Sigmoid colon (tissue), 7 donors: ENCODE data around the gene CSTF3. TPM values are rescaled to one million over a fixed set of nuclear protein-coding genes. Genes with fewer than 3 reads are reported as not detected.
A peak's percentile ranks its signal among the peaks of the same experiment; 100 is the strongest.

ENCODE experiments used
- DNase-seq: peaks from one replicate; pipeline ENCODE4 v3.0.0-alpha.2; 2019
- H3K27ac ChIP-seq, 4 donors: fragments of 200-600 bp; sonication (generic); one replicate each; pipeline ENCODE4 v1.5.1; 2016 to 2019; ENCODE audit warnings: mild to moderate bottlenecking in 1 of 4
- H3K27me3 ChIP-seq, 3 donors: fragments of 200-600 bp; sonication (generic); one replicate each; pipeline ENCODE4 v1.5.1; 2019; ENCODE audit warnings: mild to moderate bottlenecking in 1 of 3
- H3K36me3 ChIP-seq, 4 donors: fragments of 200-600 bp; sonication (generic); one replicate each; pipeline ENCODE4 v1.5.1; 2016 to 2019
- H3K4me1 ChIP-seq, 4 donors: fragments of 200-600 bp; sonication (generic); one replicate each; pipeline ENCODE4 v1.5.1; 2017 to 2019
- H3K4me3 ChIP-seq, 4 donors: fragments of 200-600 bp; sonication (generic); one replicate each; pipeline ENCODE4 v1.5.1; 2017 to 2019; ENCODE audit warnings: mild to moderate bottlenecking in 2 of 4, moderate library complexity in 1 of 4
- H3K9me3 ChIP-seq, 4 donors: fragments of 200-600 bp in 3 of 4; sonication (generic) in 3 of 4; one replicate each; pipeline versions ENCODE4 v1.5.1 to v1.6.1; 2013 to 2019
- CTCF ChIP-seq, 4 experiments: fragments of 450-650 bp in 3 of 4; fragments of 200-600 bp in 1 of 4; IDR thresholded peaks; one replicate each; pipeline ENCODE4 v1.5.1; 2016 to 2019; ENCODE audit warnings: antibody characterized with exemption in 4 of 4, mild to moderate bottlenecking in 3 of 4, moderate library complexity in 2 of 4
- EP300 ChIP-seq, 4 donors: sonication (generic); formaldehyde crosslinking; IDR thresholded peaks; one replicate each; pipeline ENCODE4 v1.6.1; 2017; ENCODE audit warnings: antibody characterized with exemption in 4 of 4
- POLR2A ChIP-seq, 2 donors: fragments of 450-650 bp; IDR thresholded peaks; one replicate each; pipeline ENCODE4 v1.6.1; 2016; ENCODE audit warnings: antibody characterized with exemption in 2 of 2, mild to moderate bottlenecking in 2 of 2, moderate library complexity in 2 of 2
- POLR2AphosphoS5 ChIP-seq, 4 donors: sonication (generic); formaldehyde crosslinking; IDR thresholded peaks; one replicate each; pipeline ENCODE4 v1.6.1; 2017; ENCODE audit warnings: antibody characterized with exemption in 4 of 4
- WGBS, 2 donors: extraction: QIAGEN DNeasy Blood & Tissue Kit; methylation state at CpG; one replicate each; pipeline ENCODE4 v1.1.7; 2013; 5-methylcytosine and 5-hydroxymethylcytosine counted together
- intact Hi-C: fragments of 100-400 bp; cut with DNase I; formaldehyde crosslinking; loops from one replicate; pipeline ENCODE4 v1.15.1; 2023
- polyA plus RNA-seq, 3 donors: library from polyadenylated mRNA; stranded (reverse); fragments of 200-250 nt; gene quantifications; one replicate each; pipeline ENCODE4 v1.2.3, GENCODE V29; 2013
- total RNA-seq, 4 donors: library from RNA; depleted of rRNA; stranded (reverse); fragments of >200 nt; gene quantifications; one replicate each; pipeline ENCODE4 v1.1.0, GENCODE V29; 2016
- donor health status: healthy with polysubstance abuse.
- donor health status: Bipolar disorder and iron deficiency.
- donor health status: healthy.

Gene CSTF3
- total and polyA plus RNA-seq, 7 donors = 9.9 to 20.8 (median 11.6) TPM

DNA sequence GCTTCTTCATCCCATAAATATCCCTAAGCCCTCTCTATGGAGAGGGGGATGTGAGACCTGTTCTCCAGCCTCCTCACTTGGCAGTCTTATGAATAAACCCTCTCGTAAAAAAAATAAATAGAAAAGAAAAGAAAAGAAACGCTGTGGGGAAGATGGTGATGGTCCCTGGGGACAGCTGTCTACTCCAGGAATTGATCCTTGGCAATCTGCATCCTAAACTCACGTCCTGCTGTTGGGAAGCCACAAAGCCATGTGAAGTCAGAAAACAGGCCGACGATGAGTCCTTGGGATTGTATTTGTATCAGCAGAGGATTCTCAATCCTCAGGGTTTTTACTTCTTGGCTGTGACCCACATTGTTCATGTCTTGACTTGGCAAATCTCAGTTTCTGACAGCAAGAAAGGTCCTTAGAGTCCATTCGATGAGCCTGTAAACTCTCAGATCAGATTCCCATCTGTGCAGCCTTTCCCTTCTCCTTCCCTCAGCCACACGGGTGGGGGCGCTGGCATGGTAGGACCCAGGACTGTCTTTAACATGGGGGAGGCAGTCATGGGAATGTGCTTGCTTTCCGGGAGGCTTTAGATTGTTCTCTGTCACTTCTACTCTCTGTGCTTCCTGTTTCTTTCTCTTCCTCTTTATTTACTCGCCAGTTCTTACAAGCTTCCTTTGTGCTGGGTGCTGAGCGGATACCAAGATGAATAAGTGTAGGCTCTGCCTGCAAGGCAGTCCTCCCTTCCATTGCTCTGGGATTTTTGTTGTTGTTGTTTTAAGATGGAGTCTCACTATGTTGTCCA is 97.1 kb downstream of the CSTF3 start:
- Histone ChIP-seq H3K27me3 (no peaks in the 10 kb centered on the region), H3K4me1 (peaks cover 0 to 63% (median 53%) of the 10 kb centered on the region in 4 donors), H3K4me3 (no peak overlapping the region), H3K9me3 (no peaks in the 10 kb centered on the region), H3K36me3 (peaks cover 12 to 52% (median 24%) of the 10 kb centered on the region in 4 donors), H3K27ac (peak overlapping the region; percentile 36 to 87 (median 82))
- intact Hi-C loops = loop anchor here (2.0 to 10.0 kb wide), 3 partner anchors 25 to 479 kb away; partner anchors contain the start of genes EIF3M, QSER1 and TCP11L1
- TF ChIP-seq POLR2AphosphoS5 (IDR thresholded peaks at IDR 0.05) (peak in 1 of 4 donors; percentile 4), EP300 (IDR thresholded peaks at IDR 0.05) (no peak)
- WGBS, 2 donors = 61 to 71% methylated on average over 11 of the region's 11 CpGs
- DNase-seq = no peak

DNA sequence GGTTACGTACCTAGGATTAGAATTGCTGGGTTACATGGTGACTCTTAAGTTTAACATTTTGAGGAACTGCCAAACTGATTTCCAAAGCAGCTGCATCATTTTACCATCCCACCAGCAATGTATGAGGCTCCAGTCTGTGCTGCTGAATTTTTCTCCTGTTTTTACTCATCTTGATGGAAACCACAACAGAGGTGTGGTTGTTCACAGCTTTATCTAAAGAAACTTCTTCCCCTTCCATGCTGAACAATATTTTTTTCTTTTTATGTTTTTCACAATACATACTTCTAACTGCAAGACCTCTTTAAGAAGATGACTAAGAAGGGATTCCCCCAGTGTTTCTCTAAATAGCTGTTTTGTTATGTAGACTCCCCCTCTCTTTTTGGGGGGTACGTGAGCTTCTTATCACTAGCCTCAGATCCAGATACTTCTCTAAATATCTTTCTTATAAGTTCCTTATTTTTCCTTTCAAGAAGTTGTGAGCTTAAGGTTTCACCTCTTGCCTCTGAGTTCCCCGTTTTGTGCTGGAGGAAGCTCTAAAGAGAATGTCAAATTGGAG is 97.9 kb downstream of the CSTF3 start:
- peaks cover 6 to 51% (median 24%) of the 10 kb centered on the region in 4 donors for H3K36me3 ChIP-seq
- H3K27ac ChIP-seq = peak overlapping the region in 3 of 4 donors; percentile 81 to 87 (median 82)
- H3K27me3 ChIP-seq = no peaks in the 10 kb centered on the region
- no peak for TF ChIP-seq CTCF (IDR thresholded peaks at IDR 0.05)
- intact Hi-C loops = loop anchor here (5.0 to 10.0 kb wide), 2 partner anchors 171 to 479 kb away; partner anchors contain the start of genes EIF3M and QSER1
- no peak for DNase-seq
- peaks cover 0 to 64% (median 53%) of the 10 kb centered on the region in 4 donors for H3K4me1 ChIP-seq
- 56 to 82% methylated on average over 3 of the region's 3 CpGs for WGBS, 2 donors
- H3K9me3 ChIP-seq = no peaks in the 10 kb centered on the region
- H3K4me3 ChIP-seq = no peak overlapping the region

DNA sequence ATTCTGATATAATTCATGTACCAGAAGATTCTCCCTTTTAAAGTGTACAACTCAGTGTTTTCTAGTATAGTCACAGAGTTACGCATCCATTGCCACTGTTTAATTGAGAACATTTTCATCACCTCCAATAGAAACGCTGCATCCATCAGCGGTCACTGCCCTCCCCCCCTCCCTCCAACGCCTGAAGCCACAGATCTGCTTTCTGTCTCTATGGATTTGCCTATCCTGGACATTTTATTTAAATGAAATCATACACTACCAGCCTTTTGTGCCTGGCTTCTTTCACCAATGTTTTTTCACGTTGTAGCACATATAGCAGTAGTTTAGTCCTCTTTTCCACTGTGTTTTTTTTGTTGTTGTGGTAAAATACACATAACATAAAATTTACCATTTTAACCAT is 99.1 kb downstream of the CSTF3 start:
- intact Hi-C loops = loop anchor here (1.0 to 10.0 kb wide), 3 partner anchors 47 to 477 kb away; partner anchors contain the start of genes DEPDC7, EIF3M and QSER1
- 82 to 84% methylated on average over 5 of the region's 5 CpGs for WGBS, 2 donors
- no peaks in the 10 kb centered on the region for H3K27me3 ChIP-seq
- peaks cover under 1 to 53% (median 24%) of the 10 kb centered on the region in 4 donors for H3K36me3 ChIP-seq
- peaks cover 0 to 69% (median 53%) of the 10 kb centered on the region in 4 donors for H3K4me1 ChIP-seq
- peak in 3 of 4 donors; percentile 75 to 79 (median 78) for TF ChIP-seq POLR2AphosphoS5 (IDR thresholded peaks at IDR 0.05)
- peak in 2 of 4 donors; percentile 34 to 56 for TF ChIP-seq EP300 (IDR thresholded peaks at IDR 0.05)
- TF ChIP-seq POLR2A (IDR thresholded peaks at IDR 0.05) = no peak
- no peak for TF ChIP-seq CTCF (IDR thresholded peaks at IDR 0.05)
- H3K27ac ChIP-seq = peak overlapping the region in 3 of 4 donors; percentile 81 to 87 (median 82)
- no peaks in the 10 kb centered on the region for H3K9me3 ChIP-seq
- H3K4me3 ChIP-seq = no peak overlapping the region
- DNase-seq = no peak

GRCh38 chr11:33060271-33060670 is 101.0 kb downstream of the CSTF3 start:
- intact Hi-C loops = loop anchor here (5.0 to 10.0 kb wide), 2 partner anchors 168 to 475 kb away; partner anchors contain the start of genes EIF3M and QSER1
- H3K36me3 ChIP-seq = peaks cover 0 to 50% (median 16%) of the 10 kb centered on the region in 4 donors
- 69 to 79% methylated on average over 3 of the region's 3 CpGs for WGBS, 2 donors
- peaks cover 0 to 66% (median 49%) of the 10 kb centered on the region in 4 donors for H3K4me1 ChIP-seq
- no peak for TF ChIP-seq POLR2A (IDR thresholded peaks at IDR 0.05)
- TF ChIP-seq CTCF (IDR thresholded peaks at IDR 0.05) = no peak
- TF ChIP-seq EP300 (IDR thresholded peaks at IDR 0.05) = no peak
- no peak for TF ChIP-seq POLR2AphosphoS5 (IDR thresholded peaks at IDR 0.05)
- no peak overlapping the region for H3K4me3 ChIP-seq
- H3K9me3 ChIP-seq = no peaks in the 10 kb centered on the region
- peak overlapping the region in 3 of 4 donors; percentile 81 to 87 (median 82) for H3K27ac ChIP-seq
- H3K27me3 ChIP-seq = no peaks in the 10 kb centered on the region
- no peak for DNase-seq
